HepG2 (cell line): ENCODE results near the gene RAB40A. TPM values are rescaled to one million over a fixed set of nuclear protein-coding genes. Genes with fewer than 3 reads are reported as not detected.

Experiments used
- AGO1 ChIP-seq: fragments of 200-400 bp; formaldehyde crosslinking; IDR thresholded peaks from 2 replicates; pipeline ENCODE4 v1.6.1; 2017; ENCODE audit warnings: mild to moderate bottlenecking, low read depth, low read length, moderate library complexity; ENCODE audit not compliant: poor library complexity, severe bottlenecking
- CBX2 ChIP-seq, 2 experiments: fragments of 200-600 bp in 1 of 2; sonication (generic); formaldehyde crosslinking in 1 of 2; IDR thresholded peaks; 2 replicates each; pipeline versions ENCODE4 v1.7.0 to v1.8.1; 2018 to 2022; ENCODE audit warnings: low read depth in 2 of 2, low read length in 1 of 2, mild to moderate bottlenecking in 1 of 2, missing genetic modification reagents in 1 of 2
- CEBPB ChIP-seq: IDR thresholded peaks from 2 replicates; pipeline ENCODE4 v1.6.1; 2011; ENCODE audit warnings: low read depth, low read length, improper control_type of control experiment, borderline replicate concordance
- FOXA3 ChIP-seq: IDR thresholded peaks from 2 replicates; pipeline ENCODE4 v1.6.1; 2016; ENCODE audit warnings: missing genetic modification reagents, missing compliant biosample characterization
- IKZF5 ChIP-seq: IDR thresholded peaks from 2 replicates; pipeline ENCODE4 v1.6.1; 2018; ENCODE audit warnings: missing genetic modification reagents, mild to moderate bottlenecking, missing compliant biosample characterization
- JARID2 ChIP-seq: sonication (generic); formaldehyde crosslinking; IDR thresholded peaks from 2 replicates; pipeline ENCODE4 v1.8.1; 2023; ENCODE audit warnings: missing genetic modification reagents, inconsistent platforms; ENCODE audit not compliant: insufficient replicate concordance
- KLF16 ChIP-seq, 2 experiments: sonication (generic) in 1 of 2; formaldehyde crosslinking in 1 of 2; IDR thresholded peaks; 2 replicates each; pipeline versions ENCODE4 v1.6.1 to v1.8.0; 2016 to 2023; ENCODE audit warnings: missing genetic modification reagents in 2 of 2, missing compliant biosample characterization in 1 of 2
- RBFOX2 ChIP-seq: fragments of 200-400 bp; formaldehyde crosslinking; IDR thresholded peaks from 2 replicates; pipeline ENCODE4 v1.6.1; 2017; ENCODE audit warnings: low read depth, mild to moderate bottlenecking, low read length
- SAP130 ChIP-seq: IDR thresholded peaks from 2 replicates; pipeline ENCODE4 v1.6.1; 2016; ENCODE audit warnings: low read depth
- SKI ChIP-seq: fragments of 450-650 bp; IDR thresholded peaks from one replicate; pipeline ENCODE4 v1.6.1; 2018; ENCODE audit warnings: mild to moderate bottlenecking; ENCODE audit not compliant: partially characterized antibody
- SP5 ChIP-seq: IDR thresholded peaks from 2 replicates; pipeline ENCODE4 v1.6.1; 2016; ENCODE audit warnings: low read depth, borderline replicate concordance
- TRIM24 ChIP-seq: sonication (generic); formaldehyde crosslinking; IDR thresholded peaks from 2 replicates; pipeline ENCODE4 v1.8.0; 2022; ENCODE audit warnings: mild to moderate bottlenecking, missing genetic modification reagents
- YY1 ChIP-seq: IDR thresholded peaks from 2 replicates; pipeline ENCODE4 v1.6.1; 2011; ENCODE audit warnings: low read length, low read depth, moderate library complexity, mild to moderate bottlenecking; ENCODE audit not compliant: insufficient read depth, insufficient replicate concordance
- ZNF18 ChIP-seq: sonication (generic); formaldehyde crosslinking; IDR thresholded peaks from 2 replicates; pipeline ENCODE4 v1.8.0; 2022; ENCODE audit warnings: mild to moderate bottlenecking, missing genetic modification reagents; ENCODE audit not compliant: insufficient replicate concordance
- ZNF512 ChIP-seq: sonication (generic); formaldehyde crosslinking; IDR thresholded peaks from 2 replicates; pipeline ENCODE4 v1.4.0; 2020; ENCODE audit warnings: mild to moderate bottlenecking, missing genetic modification reagents
- ZNF597 ChIP-seq: sonication (generic); formaldehyde crosslinking; IDR thresholded peaks from 2 replicates; pipeline ENCODE4 v1.5.0; 2020; ENCODE audit warnings: missing genetic modification reagents
- ZNF720 ChIP-seq: sonication (generic); formaldehyde crosslinking; IDR thresholded peaks from 2 replicates; pipeline ENCODE4 v1.4.0; 2020; ENCODE audit warnings: missing genetic modification reagents
- ZNF766 ChIP-seq: sonication (generic); formaldehyde crosslinking; IDR thresholded peaks from 2 replicates; pipeline ENCODE4 v1.5.0; 2020; ENCODE audit warnings: missing genetic modification reagents, borderline replicate concordance
- ZSCAN30 ChIP-seq: sonication (generic); formaldehyde crosslinking; IDR thresholded peaks from 2 replicates; pipeline ENCODE4 v1.5.0; 2020; ENCODE audit warnings: mild to moderate bottlenecking, missing genetic modification reagents
- polyA plus RNA-seq, 8 experiments: library from polyadenylated mRNA; depleted of rRNA in 3 of 8; stranded (reverse) in 7 of 8; unstranded in 1 of 8; fragments of >200 nt; fragmentation: Illumina TruSeq in 4 of 8; extraction: Trizol in 4 of 8; gene quantifications; 2 replicates each; pipeline versions ENCODE4 v1.2.1 to v1.2.3, GENCODE V29; 2011 to 2016; ENCODE audit warnings: low read depth in 4 of 8, missing spikeins in 1 of 8, mixed read lengths in 1 of 8; ENCODE audit not compliant: insufficient read depth in 1 of 8
- total RNA-seq, 5 experiments: library from RNA; depleted of rRNA; stranded (reverse); fragments of >200 nt; fragmentation: Illumina TruSeq; extraction: Trizol; gene quantifications; 2 replicates each; pipeline ENCODE4 v1.2.3, GENCODE V29; 2016; ENCODE audit warnings: low read depth in 1 of 5
- TF ChIP-seq, protein P1 (sequence below): IDR thresholded peaks from 2 replicates; pipeline ENCODE4 v1.4.0; 2020; ENCODE audit warnings: mild to moderate bottlenecking, missing genetic modification reagents

Gene RAB40A
- total and polyA plus RNA-seq, 2 of the 13 experiments (the other 11 are each of a cell fraction or from before 2014, with no cell fraction given) = 0.11 TPM; not detected in 1

DNA sequence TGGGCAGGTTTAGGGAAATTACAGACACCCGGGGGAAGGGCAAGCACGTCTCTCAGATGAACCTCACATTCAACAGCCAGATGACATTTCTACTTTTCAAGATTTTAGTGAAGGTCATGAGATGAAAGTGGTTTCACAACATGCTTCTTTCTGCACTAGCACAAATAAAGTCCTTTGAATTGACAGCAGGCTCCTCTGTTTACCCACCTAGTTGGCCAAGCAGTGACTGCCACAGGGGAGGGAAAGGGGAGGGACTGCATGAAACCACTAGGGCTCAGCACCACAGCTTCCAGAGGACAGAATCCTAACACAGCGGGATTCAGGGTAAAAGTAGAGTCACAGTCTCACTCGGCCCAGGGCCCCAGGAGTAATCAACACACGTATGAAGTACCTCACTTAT is 6.2 kb downstream of the RAB40A start (continued):
- TF ChIP-seq ZNF18 (CRISPR knock-in tag) = no peak
- TF ChIP-seq TRIM24 (CRISPR knock-in tag) = no peak
- TF ChIP-seq ZNF597 = no peak
- peak; percentile 55; the same call in 1 of the 2 replicates for TF ChIP-seq SP5 (CRISPR knock-in tag)
- TF ChIP-seq SAP130 (CRISPR knock-in tag) = peak; percentile 47
- peak; percentile 55; the same call in 1 of the 2 replicates for TF ChIP-seq CEBPB
- TF ChIP-seq ZNF766 = no peak
- TF ChIP-seq CBX2 (IDR thresholded peaks at IDR 0.05; ENCODE audit: low read depth, low read length) = no peak
- TF ChIP-seq CBX2 (CRISPR knock-in tag; IDR thresholded peaks at IDR 0.05; ENCODE audit: low read depth) = no peak
- no peak for TF ChIP-seq RBFOX2
- no peak for TF ChIP-seq JARID2 (CRISPR knock-in tag)
- TF ChIP-seq SKI = no peak
- TF ChIP-seq IKZF5 = no peak
- no peak for TF ChIP-seq ZNF720
- no peak for TF ChIP-seq ZSCAN30 (CRISPR knock-in tag)
- no peak for TF ChIP-seq YY1
- TF ChIP-seq AGO1 = no peak
- TF ChIP-seq FOXA3 (CRISPR knock-in tag) = peak; percentile 58
- no peak for TF ChIP-seq ZNF512 (CRISPR knock-in tag)
- TF ChIP-seq, protein P1, sequence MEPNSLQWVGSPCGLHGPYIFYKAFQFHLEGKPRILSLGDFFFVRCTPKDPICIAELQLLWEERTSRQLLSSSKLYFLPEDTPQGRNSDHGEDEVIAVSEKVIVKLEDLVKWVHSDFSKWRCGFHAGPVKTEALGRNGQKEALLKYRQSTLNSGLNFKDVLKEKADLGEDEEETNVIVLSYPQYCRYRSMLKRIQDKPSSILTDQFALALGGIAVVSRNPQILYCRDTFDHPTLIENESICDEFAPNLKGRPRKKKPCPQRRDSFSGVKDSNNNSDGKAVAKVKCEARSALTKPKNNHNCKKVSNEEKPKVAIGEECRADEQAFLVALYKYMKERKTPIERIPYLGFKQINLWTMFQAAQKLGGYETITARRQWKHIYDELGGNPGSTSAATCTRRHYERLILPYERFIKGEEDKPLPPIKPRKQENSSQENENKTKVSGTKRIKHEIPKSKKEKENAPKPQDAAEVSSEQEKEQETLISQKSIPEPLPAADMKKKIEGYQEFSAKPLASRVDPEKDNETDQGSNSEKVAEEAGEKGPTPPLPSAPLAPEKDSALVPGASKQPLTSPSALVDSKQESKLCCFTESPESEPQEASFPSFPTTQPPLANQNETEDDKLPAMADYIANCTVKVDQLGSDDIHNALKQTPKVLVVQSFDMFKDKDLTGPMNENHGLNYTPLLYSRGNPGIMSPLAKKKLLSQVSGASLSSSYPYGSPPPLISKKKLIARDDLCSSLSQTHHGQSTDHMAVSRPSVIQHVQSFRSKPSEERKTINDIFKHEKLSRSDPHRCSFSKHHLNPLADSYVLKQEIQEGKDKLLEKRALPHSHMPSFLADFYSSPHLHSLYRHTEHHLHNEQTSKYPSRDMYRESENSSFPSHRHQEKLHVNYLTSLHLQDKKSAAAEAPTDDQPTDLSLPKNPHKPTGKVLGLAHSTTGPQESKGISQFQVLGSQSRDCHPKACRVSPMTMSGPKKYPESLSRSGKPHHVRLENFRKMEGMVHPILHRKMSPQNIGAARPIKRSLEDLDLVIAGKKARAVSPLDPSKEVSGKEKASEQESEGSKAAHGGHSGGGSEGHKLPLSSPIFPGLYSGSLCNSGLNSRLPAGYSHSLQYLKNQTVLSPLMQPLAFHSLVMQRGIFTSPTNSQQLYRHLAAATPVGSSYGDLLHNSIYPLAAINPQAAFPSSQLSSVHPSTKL (CRISPR knock-in tag) = peak; percentile 56; the same call in 1 of the 2 replicates
- TF ChIP-seq KLF16 (CRISPR knock-in tag; IDR thresholded peaks at IDR 0.05) = no peak
